Hepatic stellate cell (primary cell): ENCODE data around the gene AIRE.

Source experiments
- DNase-seq: peaks from one replicate; pipeline ENCODE4 v3.0.0; 2011; ENCODE audit warnings: low spot score

Gene AIRE

GRCh38 chr21:44325386-44326271 is 40.0 kb downstream of the AIRE start:
- no peak for DNase-seq

DNA sequence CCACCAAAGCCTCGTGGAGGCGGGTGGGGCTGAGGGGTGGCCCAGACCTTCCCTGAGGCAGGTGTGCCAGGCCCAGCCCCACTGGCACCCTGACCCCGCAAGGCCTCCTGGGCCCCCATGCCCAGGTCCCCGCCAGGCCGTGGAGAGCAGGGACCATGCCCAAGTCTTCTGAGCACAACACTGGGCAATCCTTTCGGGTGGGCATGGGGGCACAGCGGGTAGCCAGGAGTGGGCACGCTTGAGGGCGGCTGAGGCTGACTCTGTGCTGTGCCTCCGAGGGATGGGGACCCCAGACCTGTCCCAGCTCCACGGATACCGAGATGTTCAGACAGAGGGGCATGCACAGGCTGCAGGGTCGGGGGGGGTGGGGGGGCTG is 40.6 kb downstream of the AIRE start:
- DNase-seq: no peak

- DNase-seq: no peak
Observed at GRCh38 chr21:44326716-44327602, 41.3 kb downstream of the AIRE start.

DNA sequence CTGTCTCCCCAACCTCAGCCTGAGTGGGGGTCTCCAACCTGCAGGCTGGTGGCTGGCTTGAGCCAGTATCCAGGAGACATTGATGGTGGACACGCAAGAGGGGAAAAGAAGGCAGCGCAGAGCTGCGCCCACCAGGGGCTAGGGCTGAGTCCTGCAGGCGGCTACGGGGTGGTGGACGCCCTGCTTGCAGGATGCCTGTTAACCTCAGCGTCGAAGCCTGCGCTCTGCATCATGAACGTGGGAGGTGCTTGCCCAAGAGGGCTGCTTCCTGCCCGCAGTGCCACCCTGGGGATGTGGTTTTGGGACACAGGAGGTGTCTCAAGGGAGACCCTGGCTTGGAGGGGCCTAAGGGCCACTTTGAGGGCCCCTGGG is 41.9 kb downstream of the AIRE start:
- no peak for DNase-seq

DNA sequence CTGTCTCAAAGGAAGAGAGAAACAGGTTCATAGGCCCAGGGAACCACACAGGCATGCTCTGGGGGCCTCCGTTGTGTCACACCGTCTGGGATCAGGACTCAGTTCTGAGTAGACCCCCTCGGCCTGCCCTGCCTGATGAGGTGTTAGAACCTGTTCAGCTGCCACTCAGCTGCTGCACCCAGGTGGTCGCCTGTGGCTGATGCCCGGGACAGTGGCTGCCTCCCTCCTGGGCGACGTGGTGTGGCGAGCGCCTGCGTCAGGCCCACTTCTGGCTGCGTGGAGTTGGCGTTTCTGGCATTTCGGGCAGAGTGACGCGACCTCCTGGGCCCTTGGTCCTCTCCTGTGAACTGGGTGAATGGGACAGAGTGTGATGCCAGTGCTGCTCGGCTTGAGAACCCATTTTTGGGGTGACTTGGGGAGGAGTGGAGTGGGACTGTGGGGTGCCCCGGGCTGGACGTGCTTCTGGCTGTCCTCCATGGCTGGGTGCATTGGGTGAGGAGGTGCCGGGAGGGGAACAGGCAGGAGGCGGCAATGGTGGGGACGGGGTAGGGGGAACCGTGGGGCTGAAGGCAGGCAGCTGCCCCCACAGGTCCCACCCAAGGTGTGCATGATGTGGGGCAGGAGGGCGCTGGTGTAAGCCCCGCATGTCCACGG is 42.7 kb downstream of the AIRE start:
- DNase-seq: no peak

DNA sequence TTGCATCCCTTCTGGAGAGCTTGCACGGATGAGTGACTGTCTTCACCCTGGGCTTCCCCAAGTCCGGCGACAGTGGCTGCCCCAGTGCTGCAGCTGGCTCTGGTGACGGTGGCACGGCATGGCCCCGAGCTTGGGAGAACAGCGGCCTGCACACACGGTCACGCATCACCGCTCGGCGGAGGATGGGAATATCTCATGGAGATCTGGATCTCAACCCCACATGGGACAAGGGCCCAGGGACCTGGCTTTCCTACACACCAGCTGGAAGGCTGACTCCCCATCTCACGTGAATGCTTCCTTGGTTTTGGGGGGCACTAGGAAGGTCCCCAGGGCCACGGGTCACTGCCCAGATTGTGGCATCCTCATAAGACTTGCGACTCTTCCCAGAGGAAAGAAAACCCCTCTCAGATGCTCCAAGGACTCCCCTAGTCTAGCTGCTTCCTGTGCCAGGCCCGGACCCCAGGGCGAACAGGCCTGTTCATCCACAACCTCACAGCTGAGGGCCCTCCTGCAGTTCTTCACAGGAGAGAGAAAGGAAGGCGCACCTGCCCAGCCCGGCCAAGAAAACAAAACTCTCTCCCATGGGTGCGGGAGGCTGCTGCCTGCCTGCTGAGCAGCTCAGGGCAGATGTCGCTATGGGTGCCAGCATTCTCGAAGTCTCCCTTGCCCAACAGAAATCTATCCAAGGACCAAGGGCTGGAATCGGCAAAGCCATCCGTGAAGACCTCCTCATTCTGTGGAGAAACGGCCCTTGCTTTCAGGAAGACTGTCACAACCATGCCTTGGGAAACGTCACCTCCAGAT is 43.6 kb downstream of the AIRE start:
- no peak for DNase-seq

GRCh38 chr21:44329971-44330681 is 44.5 kb downstream of the AIRE start:
- DNase-seq: no peak

DNA sequence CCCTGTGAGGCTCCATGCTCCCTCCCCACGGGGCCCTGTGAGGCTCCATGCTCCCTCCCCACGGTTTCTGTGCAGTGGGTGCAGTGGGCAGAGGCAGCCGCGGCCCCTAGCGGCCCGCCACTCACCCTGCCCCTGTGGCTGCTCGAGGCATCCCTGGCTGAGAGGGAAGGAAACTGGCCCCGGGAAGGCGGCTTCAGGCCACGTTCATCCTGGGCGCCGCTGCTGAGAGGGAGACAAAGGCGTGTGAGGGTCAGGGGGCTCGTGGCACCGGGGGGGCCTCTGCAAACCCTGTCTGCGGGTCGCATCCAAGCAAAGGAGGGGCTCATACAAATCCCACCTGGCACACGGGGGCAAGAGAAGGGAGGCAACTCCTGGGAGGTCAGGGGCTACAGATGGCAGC is 45.0 kb downstream of the AIRE start:
- DNase-seq: no peak

DNA sequence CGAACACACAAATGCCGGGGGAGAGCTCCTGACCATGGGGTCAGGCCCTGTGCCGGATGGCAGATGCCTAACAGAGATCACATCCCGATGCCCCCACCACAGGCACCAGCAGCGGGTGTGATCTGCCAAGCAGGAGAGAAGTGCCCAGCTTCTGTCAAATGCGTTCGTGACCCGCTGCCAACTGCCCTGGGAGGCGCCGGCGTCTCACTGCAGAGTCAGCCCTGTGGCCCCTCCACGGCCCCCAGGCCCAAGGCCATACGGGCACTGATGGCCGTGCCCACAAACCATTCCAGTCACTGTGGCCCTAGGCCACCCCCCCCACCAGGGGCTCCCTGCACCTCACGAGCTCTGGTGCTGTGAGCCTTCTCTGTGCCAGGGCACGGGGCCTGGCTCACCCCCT is 45.5 kb downstream of the AIRE start:
- DNase-seq: no peak

- DNase-seq: no peak
Observed at GRCh38 chr21:44331650-44332307, 46.1 kb downstream of the AIRE start.

DNA sequence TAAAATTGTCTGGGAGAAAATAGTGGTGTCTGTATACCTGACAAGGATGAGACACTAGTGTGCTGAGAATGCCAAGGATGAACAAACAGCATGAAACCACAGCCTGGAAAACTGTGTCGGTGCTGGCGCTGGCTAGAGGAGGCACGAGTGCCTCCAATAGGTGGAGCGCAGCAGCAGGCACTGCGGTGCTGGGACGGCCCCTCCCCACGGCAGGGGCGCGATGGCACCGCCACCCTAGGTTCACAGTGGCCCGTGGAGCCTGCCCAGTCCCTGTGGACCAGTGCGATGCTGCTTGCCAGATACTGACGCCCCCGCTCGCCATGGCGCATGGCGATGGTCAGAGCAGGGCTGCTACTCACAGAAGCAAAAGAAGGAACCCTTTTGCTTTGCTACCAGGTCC is 46.7 kb downstream of the AIRE start:
- DNase-seq: no peak

DNA sequence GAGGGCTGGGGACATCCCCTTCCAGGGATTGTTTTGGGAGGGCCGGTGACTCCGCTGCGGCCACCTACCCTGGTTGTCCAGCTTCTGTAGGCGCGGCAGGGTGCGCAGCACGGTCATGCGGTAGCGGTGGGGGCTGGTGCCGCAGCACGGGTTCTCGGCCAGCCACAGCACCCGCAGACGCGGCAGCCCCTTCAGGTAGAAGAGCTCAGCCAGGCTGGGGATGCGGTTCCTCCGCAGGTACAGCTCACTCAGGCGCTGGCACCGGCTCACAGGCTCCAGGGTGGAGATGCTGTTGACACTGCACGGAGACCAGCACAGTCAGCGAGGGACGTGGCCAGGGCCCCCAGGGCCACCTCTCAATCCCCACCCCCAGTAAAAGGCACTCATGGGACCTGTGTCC is 47.3 kb downstream of the AIRE start:
- DNase-seq: no peak

DNA sequence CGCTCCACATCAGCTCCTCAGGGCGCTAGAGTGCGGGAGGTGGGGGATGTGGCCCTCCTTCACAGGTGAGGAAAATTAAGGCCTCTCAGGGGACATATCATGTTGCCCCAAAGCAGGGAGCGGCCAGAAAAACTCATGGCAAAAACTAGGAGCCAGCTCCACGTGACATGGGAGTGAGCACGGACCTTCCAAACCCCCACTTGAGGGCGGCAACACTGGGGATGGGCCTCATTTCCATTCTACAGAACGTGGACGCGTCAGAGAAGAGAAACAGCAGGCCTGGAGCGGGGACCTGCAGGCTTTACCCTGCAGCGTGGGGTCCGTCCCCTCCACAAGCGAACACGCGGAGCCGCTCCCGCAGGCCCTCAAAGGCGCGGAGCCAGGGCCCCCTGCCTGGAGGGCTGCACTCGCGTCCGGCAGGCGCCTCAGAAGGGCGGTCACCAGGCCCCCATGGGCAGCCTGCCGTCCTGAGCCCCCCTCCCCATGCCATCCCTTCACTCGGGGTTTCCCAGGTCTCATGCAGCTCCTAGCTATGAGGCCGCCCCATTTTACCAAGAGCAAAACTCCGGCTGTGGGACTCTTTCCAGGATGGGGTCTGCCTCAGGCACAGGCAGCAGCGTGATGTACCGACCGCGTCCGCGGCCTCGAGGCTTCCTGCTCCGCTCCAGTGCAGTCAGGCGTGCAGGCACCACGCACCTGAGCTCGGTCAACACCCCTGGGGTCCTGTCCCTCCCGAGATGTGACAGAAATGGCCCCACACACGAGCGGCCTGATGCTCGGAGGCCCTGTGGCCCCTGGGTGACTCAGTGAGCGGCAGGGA is 48.0 kb downstream of the AIRE start:
- DNase-seq: no peak

GRCh38 chr21:44334329-44335030 is 48.8 kb downstream of the AIRE start:
- no peak for DNase-seq

- no peak for DNase-seq
Observed at GRCh38 chr21:44335266-44336059, 49.8 kb downstream of the AIRE start.

DNA sequence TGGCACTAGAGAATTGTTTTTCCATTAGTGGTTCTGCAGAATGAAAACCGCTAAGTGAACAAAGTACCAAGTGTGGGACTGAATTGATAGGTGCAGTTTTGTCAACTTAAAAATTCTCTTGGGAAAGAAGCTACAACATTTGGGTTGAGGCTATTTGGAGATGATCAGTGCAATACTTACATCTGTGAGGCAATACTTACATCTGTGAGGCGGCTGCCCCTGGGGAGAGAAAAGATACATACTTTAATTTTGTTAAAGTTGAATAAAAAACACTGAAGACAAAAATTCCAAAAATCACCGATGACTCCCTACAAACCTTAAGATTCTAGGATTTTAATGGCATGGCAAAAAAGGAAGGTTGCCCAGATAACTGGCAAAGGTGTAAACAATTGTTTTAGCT is 51.8 kb downstream of the AIRE start:
- DNase-seq: no peak

GRCh38 chr21:44337941-44338895 is 52.5 kb downstream of the AIRE start:
- peak; percentile 81 for DNase-seq
